ENCODE results near the gene ABCF3. TPM values are rescaled to one million over a fixed set of nuclear protein-coding genes. Genes with fewer than 3 reads are reported as not detected.

Gene ABCF3
- total RNA-seq, 1 experiment from 2014 or later: 68.8 TPM

DNA sequence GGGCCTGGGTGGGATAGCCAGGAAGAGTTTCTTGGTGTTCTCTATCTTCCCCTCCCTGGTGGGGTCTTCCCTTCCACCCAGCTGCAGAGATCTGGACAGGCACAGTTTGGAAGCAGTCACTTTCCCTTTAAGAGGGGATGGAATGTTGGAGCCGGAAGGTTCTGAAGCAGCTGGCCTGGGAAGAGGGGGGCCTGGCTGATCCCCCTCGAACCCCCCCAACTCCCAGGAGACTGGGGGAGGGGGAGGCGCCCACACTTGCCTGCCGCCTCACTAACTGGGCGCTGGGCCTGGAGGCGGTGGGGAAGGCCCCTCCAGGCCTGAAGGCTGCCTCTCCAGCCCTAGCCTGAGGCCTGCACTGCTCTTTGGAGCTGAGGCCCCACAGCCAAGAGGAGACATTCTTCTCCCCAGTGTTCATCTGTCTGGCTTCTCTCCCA, 29.5 kb upstream of the ABCF3 start:
- peak overlapping the region; percentile 87 for H3K27ac Mint-ChIP-seq (ENCODE audit: unreplicated experiment)
- H3K4me1 Mint-ChIP-seq (ENCODE audit: low read depth, unreplicated experiment): peaks cover 11% of the 10 kb centered on the region
- peak in 1 of 2 experiments; percentile 38 for DNase-seq
- POLR2A ChIA-PET: interaction anchor here (0.8 kb wide), 2 partner anchors 22 to 29 kb away, joined by 3 read pairs; partner anchors contain the start of gene ABCF3
- CTCF ChIA-PET: interaction anchor here (1.3 kb wide), 1 partner anchor 18 kb away, joined by 3 read pairs; the partner anchor contains the start of gene AP2M1
- H3K36me3 ChIP-seq (ENCODE audit: control insufficient read depth, insufficient read depth, low read length): no peaks in the 10 kb centered on the region; the same call in 1 of the 2 replicates
- H3K9me3 ChIP-seq: no peaks in the 10 kb centered on the region
- no peaks in the 10 kb centered on the region for H3K9me3 Mint-ChIP-seq (ENCODE audit: unreplicated experiment)
- intact Hi-C loops (cut with micrococcal nuclease; ENCODE audit: unreplicated experiment): loop anchor here (1.0 to 2.0 kb wide), 2 partner anchors 18 to 22 kb away; partner anchors contain the start of genes AP2M1 and EIF2B5
- peaks cover 7% of the 10 kb centered on the region; the same call in 1 of the 2 replicates for H3K4me1 ChIP-seq
- no TSS peak for BruUV-seq (replicated peaks)
- H3K4me3 Mint-ChIP-seq (ENCODE audit: unreplicated experiment): peak overlapping the region; percentile 98
- no peaks in the 10 kb centered on the region for H3K27me3 Mint-ChIP-seq (ENCODE audit: insufficient read depth, unreplicated experiment)
- peaks cover 22% of the 10 kb centered on the region for H3K36me3 Mint-ChIP-seq (ENCODE audit: insufficient read depth, unreplicated experiment)
- H3K4me3 ChIP-seq (ENCODE audit: low read depth, low read length): peak overlapping the region; percentile 81
- no peak for TF ChIP-seq CTCF (IDR thresholded peaks at IDR 0.05; ENCODE audit: insufficient read depth in 1 of 2, low read depth in 1 of 2, low read length in 1 of 2, severe bottlenecking in 1 of 2, unreplicated experiment in 1 of 2)
- H3K27me3 ChIP-seq (replicated peaks; ENCODE audit: control insufficient read depth, insufficient read depth, low read length): no peaks in the 10 kb centered on the region

DNA sequence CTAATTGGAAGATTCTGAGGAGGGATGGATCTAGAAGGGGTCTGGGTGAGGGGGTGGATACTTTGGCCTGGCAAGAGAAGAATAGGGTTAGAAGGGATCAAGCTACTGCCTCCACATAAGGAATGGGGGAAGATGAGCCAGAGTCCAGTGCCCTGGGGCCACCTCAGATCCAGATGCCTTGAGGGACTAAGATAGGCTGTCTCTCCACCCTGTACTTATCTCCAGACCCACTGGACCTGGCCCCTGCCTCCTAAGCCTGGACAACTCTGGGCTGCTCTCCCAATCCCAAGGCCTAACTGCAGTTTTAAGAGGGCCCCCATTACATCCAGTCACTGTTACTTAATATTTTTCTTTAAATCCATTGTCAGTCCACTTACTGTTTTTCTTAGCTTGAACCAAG, 28.8 kb upstream of the ABCF3 start:
- H3K4me1 Mint-ChIP-seq (ENCODE audit: low read depth, unreplicated experiment): peaks cover 13% of the 10 kb centered on the region
- intact Hi-C loops (cut with micrococcal nuclease; ENCODE audit: unreplicated experiment): loop anchor here (2.0 kb wide), 1 partner anchor 22 kb away; the partner anchor contains the start of gene EIF2B5
- Histone ChIP-seq H3K9me3 (no peaks in the 10 kb centered on the region), H3K4me1 (peaks cover 7% of the 10 kb centered on the region; the same call in 1 of the 2 replicates), H3K4me3 (ENCODE audit: low read depth, low read length) (peak overlapping the region; percentile 81), H3K27me3 (replicated peaks; ENCODE audit: control insufficient read depth, insufficient read depth, low read length) (no peaks in the 10 kb centered on the region), H3K36me3 (ENCODE audit: control insufficient read depth, insufficient read depth, low read length) (no peaks in the 10 kb centered on the region; the same call in 1 of the 2 replicates)
- POLR2A ChIA-PET: interaction anchor here (0.8 kb wide), 1 partner anchor 29 kb away, joined by 3 read pairs; the partner anchor contains the start of gene ABCF3
- H3K27ac Mint-ChIP-seq (ENCODE audit: unreplicated experiment): peak overlapping the region; percentile 87
- no peaks in the 10 kb centered on the region for H3K9me3 Mint-ChIP-seq (ENCODE audit: unreplicated experiment)
- H3K27me3 Mint-ChIP-seq (ENCODE audit: insufficient read depth, unreplicated experiment): no peaks in the 10 kb centered on the region
- peaks cover 23% of the 10 kb centered on the region for H3K36me3 Mint-ChIP-seq (ENCODE audit: insufficient read depth, unreplicated experiment)
- no TSS peak for BruUV-seq (replicated peaks)
- DNase-seq: no peak
- peak overlapping the region; percentile 98 for H3K4me3 Mint-ChIP-seq (ENCODE audit: unreplicated experiment)
- TF ChIP-seq CTCF (IDR thresholded peaks at IDR 0.05; ENCODE audit: insufficient read depth in 1 of 2, low read depth in 1 of 2, low read length in 1 of 2, severe bottlenecking in 1 of 2, unreplicated experiment in 1 of 2): no peak
- CTCF ChIA-PET: interaction anchor here (0.6 to 1.3 kb wide), 2 partner anchors 17 to 90 kb away, joined by 3 to 5 read pairs; partner anchors contain the start of gene AP2M1

GRCh38 chr3:184158404-184158803, 27.6 kb upstream of the ABCF3 start:
- no peaks in the 10 kb centered on the region for H3K9me3 Mint-ChIP-seq (ENCODE audit: unreplicated experiment)
- Histone ChIP-seq H3K4me3 (ENCODE audit: low read depth, low read length) (no peak overlapping the region), H3K36me3 (ENCODE audit: control insufficient read depth, insufficient read depth, low read length) (no peaks in the 10 kb centered on the region; the same call in 1 of the 2 replicates), H3K9me3 (no peaks in the 10 kb centered on the region), H3K4me1 (peaks cover 7% of the 10 kb centered on the region; the same call in 1 of the 2 replicates), H3K27me3 (replicated peaks; ENCODE audit: control insufficient read depth, insufficient read depth, low read length) (no peaks in the 10 kb centered on the region)
- intact Hi-C loops (cut with micrococcal nuclease; ENCODE audit: unreplicated experiment): no loop called here
- H3K4me1 Mint-ChIP-seq (ENCODE audit: low read depth, unreplicated experiment): peaks cover 13% of the 10 kb centered on the region
- no TSS peak for BruUV-seq (replicated peaks)
- POLR2A ChIA-PET: no interaction called here
- peak overlapping the region; percentile 77 for H3K27ac Mint-ChIP-seq (ENCODE audit: unreplicated experiment)
- DNase-seq: no peak
- no peak overlapping the region for H3K4me3 Mint-ChIP-seq (ENCODE audit: unreplicated experiment)
- H3K27me3 Mint-ChIP-seq (ENCODE audit: insufficient read depth, unreplicated experiment): no peaks in the 10 kb centered on the region
- CTCF ChIA-PET: no interaction called here
- TF ChIP-seq CTCF (IDR thresholded peaks at IDR 0.05; ENCODE audit: insufficient read depth in 1 of 2, low read depth in 1 of 2, low read length in 1 of 2, severe bottlenecking in 1 of 2, unreplicated experiment in 1 of 2): no peak
- H3K36me3 Mint-ChIP-seq (ENCODE audit: insufficient read depth, unreplicated experiment): peaks cover 30% of the 10 kb centered on the region
